ENCODE data around the gene TSPO2.

GRCh38 chr6:41075651-41076626, 33.7 kb downstream of the TSPO2 start:
- TF ChIP-seq CTCF (IDR thresholded peaks at IDR 0.05; ENCODE audit: insufficient read depth, low read depth, low read length) (no peak), EZH2 (IDR thresholded peaks at IDR 0.05; ENCODE audit: insufficient read depth, low read length) (no peak)
